Cerebellar cortex (tissue), 1 donor: Measurements from ENCODE around the gene GAPDH.
"Not testable (repeated sequence)": the region's sequence is repeated elsewhere in the genome, so short reads cannot be mapped to it uniquely, and the experiment has no call there.

Experiments
- DNase-seq: peaks from one replicate; pipeline ENCODE4 v3.0.0-alpha.2; 2015; ENCODE audit warnings: low spot score

Gene GAPDH

DNA sequence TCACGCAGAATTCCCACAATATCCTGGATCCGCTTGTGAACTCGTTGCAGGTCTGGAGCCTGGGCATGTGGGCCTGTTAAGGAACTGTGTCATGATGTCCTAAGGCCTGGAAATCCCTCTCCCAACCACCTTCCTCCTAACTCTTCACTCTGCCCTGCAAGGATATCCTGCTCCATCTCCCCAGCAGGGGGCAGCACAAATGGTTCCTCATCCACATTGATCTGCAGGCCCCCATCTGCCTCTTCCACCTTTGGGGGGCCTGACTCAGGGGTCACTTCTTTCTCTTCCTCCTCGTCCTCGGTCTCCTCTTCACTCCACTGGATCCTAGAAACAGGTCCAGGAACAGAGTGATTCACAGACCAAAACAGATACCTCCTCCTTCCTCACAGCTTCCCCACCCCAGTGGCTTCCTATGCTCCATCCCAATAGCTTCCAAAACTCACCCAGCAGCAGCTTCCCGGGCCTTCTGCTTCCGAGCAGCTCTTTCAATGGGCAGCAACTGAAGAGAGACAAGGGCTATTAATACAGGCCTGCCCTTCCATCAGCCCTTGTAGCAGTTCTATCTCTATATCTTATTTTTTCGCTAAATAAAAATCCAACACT is 29.2 kb downstream of the GAPDH start:
- peak; percentile 50 for DNase-seq

DNA sequence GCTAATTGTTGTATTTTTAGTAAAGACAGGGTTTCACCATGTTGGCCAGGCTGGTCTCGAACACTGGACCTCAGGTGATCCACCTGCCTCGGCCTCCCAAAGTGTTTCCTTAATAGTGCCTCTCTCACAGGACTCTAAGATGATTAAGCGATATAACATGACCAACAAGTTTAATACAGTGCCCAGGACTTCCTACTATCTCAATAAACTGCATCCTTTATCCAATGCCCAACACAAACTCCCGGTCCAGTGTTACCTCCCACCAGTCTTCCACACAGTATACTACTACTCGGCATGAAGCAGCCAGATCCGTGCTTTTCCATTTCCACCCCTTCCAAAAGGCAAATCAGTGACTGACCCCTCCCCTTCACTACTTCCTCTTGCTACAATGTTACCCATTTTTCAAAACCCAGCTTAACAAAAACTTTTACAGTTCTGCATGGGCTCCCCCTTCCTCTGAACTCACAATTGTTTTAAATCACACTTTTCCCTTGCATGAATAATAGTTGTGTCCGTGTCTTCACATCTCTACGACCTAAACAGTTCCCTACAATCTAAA is 32.9 kb downstream of the GAPDH start:
- no peak for DNase-seq

DNA sequence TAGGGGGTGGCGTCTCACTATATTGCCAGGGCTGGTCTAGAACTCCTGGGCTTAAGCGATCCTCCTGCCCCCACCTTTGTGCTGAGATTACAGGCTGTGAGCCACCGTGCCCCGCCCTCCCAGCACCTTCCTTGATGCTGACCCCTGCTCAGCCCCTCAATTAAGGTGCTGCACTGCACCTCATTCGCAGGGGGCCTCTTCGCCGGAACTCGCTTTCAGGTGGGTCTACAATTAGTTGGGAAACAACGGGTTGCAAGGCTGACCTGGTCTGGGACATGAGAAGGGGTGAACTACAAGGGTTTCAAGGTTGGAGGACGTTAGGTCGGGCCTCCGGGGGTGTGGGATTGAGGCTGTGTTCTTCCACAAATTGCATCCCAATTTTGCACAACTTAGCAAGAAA is 35.0 kb downstream of the GAPDH start:
- DNase-seq = no peak

DNA sequence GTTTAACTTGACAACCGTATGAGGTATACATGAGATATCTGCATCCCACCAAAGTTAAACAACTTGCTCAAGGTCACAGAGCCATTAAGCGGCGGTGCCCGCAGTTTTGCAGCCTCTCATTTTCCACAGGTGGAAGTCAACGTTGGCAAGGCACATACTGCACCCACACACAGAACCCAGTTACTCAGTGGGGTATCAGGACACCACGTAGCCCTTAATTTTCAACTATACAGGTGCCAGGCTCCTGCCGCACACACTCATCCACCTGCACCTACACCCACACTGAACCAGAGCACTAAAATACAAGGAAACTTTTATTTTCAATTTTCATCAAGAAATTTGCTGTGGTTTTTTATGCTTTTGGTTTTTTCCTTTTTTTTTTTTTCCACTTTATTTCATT is 35.5 kb downstream of the GAPDH start:
- no peak for DNase-seq

DNA sequence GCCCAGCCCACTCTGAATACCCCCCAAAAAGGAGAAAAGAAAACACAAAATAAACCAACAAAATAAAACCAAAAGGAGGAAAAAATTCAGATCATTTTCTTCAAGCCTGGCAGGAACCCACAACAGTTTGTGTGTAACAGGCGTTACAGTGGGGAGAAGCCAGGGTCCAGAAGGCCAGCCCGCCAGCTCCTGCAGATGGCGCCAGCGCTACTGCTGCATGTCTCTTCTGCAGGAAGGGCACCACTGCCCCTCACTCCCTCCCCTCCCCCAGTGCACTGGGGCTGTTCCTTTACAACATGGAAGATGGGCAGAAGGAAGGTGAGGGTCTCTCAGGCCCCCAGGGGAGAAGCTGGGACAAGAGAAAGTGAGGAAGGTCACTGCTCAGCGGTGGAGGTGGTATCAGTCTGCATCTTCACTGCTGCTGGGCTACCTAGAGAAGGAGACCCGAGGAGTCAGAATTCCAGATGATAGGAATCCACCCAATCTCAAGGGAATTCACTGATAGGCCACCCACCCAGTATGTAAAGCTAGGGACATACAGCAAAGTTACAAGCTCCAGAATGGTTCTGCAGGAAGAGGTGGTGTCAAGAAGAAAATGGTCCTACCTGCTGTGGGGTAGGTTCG is 36.1 kb downstream of the GAPDH start:
- peak; percentile 66 for DNase-seq

DNA sequence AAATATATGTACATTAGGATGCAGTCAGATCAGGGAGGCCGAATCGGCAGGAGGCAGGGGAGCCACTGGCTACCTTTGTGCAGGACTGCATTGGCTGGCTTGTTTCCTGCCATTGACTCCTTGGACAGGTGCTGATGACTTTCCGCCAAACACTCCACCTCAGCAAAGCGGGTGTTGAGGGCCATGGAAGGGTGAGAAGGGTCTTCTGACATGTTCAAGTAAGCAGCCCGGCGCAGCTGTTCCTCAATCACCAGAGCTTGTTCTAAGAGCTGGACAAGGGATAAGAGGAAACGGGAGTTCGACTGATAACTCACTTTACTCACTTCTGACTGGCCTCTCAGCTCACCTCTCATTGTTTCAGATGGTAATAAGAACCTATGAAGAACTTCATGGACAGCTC is 38.7 kb downstream of the GAPDH start:
- no peak for DNase-seq

DNA sequence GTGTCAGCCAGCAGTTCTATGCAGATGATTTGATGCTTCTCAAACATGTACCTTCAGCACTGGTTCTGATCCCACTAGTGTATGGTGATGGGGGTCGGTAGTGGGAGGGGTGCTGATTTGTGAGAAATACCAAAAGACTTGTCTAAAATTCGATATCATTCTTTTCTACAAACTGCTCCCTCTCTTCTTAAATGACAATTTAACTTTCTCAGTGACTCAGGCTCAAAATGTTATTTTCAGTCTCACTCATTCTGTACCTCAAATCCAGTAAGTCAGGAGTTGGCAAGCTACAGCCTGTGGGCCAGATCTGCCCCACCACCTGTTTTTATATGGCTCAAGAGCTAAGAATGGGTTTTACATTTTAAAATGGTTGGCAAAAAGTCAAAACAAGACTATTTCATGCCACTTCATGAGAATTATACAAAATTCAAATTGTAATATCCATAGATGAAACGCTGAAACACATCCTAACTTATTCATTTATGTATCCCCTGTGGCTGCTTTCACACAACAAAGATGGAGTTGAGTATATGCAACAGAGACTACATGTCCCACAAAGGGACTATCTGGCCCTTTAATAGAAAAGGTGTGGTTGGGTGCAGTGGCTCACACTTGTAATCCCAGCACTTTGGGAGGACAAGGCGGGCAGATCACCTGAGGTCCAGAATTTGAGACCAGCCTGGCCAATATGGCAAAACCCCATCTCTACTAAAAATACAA is 40.4 kb downstream of the GAPDH start:
- no peak for DNase-seq

DNA sequence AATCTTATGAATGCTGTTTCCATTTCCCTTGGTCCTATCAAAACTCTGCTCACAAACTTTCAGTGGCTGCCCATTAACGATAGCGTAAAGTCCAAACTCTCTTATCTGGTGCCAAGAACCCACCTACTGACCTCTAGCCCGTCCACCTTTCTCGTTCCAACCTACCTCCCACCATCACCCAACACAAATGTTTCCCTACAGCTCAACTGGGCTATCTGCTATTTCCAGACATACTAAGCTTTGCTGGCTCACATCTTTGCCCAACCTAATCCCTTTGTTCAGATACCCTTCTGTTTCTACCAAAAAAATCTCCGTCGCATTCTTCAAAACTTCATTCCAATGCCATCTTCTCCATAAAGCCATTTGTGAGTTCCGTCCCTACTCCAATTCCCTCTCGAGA is 41.3 kb downstream of the GAPDH start:
- no peak for DNase-seq

DNA sequence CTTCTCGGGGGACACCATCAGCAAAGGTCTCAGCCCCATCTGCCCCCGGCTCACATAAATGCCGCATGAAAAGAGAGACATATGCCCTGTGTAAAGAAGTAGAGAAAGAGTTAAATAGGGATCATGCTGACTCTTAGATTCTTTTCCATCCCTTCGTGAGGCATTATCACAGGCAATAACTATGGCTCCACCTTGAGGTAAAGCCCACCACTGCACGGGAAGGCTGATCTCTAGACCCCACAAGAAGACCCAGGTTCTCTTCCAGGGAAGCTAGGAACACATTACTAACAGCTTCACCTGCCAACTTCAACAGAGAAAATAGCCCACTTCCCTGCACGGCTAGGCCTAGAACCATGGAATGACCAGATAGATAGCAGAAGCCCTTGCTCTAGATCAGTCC is 47.9 kb downstream of the GAPDH start:
- no peak for DNase-seq

DNA sequence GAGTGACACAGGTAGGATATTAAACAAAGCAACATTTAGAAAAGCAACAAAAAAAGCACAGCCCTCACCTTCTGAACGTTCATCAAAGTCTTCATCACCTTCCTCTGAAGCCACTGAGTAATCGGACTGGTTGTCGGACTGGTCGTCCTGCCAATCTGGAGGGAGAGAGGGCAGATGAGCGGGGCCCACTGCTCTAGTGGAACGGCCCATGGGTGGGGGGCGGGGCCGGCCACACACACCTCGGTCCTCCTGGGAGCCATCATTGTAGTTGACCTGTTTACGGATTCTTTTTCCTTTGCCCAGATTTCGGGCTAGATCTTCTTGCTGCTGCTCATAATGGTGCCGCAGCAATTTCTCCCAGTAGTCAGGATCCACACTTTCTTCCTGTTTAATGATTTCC is 48.6 kb downstream of the GAPDH start:
- DNase-seq = no peak

DNA sequence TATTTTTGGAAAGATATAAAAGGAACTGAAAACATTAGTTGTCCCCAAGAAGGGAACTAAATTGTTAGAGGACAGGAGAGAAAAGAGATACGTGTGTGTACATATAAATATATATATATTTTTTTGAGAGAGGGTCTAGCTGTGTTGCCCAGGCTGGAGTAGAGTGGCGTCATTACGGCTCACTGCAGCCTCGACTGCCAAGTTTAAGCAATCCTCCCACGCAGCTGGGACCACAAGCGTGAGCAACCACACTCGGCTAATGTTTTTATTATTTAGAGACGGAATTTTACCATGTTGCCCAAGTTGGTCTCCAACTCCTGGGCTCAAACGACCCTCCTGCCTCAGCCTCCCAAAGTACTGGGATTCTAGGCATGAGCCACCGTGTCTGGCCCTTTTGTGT is 50.0 kb downstream of the GAPDH start:
- no peak for DNase-seq

DNA sequence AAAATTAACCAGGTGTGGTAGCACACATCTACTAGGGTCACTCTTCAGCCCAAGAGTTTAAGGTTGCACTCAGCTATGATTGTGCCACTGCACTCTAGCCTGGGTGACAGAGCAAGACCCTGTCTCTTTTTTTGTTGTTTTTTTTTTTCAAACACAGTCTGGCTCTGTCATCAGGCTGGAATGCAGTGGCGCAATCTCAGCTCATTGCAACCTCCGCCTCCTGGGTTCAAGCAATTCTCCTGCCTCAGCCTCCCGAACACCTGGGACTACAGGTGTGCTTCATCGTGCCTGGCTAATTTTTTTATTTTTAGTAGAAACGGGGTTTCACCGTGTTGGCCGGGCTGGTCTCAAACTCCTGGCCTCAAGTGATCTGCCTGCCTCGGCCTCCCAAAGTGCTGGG is 52.3 kb downstream of the GAPDH start:
- DNase-seq = not testable (repeated sequence)
